ENCODE measurements around the gene VPS8. TPM values are rescaled to one million over a fixed set of nuclear protein-coding genes. Genes with fewer than 3 reads are reported as not detected.

VPS8 gene
- total RNA-seq, 2 donors from 2014 or later = 49.7 to 70.0 TPM

DNA sequence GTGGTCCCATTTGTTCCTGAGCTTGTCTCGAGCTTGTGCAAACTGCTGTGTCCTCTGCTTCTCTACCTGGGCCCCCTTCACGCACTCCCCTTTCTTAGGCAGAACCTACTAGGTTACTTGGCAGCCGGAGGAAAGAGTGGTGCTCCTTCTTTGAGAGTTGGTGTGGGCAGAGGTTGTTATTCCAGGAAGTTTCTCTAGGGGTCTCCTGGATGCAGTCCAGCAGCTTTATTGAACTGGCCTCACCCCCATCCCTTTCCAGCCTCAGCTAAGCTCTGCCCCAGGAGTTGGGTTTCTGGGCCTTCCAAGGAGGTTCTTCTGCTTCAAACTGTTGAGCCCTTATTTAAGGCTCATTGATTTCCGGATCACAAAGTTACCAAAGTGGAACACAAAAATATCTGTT, 237.7 kb downstream of the VPS8 start:
- H3K36me3 Mint-ChIP-seq (ENCODE audit: low read depth) = peaks cover 51% of the 10 kb centered on the region
- DNase-seq = peak; percentile 58
- WGBS, 2 experiments (ENCODE audit: insufficient coverage in 1 of 2, insufficient read length in 1 of 2) = 80 to 90% methylated on average over 1 to 4 of the region's 4 CpGs

GRCh38 chr3:185051801-185052200, 239.8 kb downstream of the VPS8 start:
- Histone ChIP-seq H3K27me3 (ENCODE audit: control insufficient read depth, insufficient read depth, low read length, poor library complexity, severe bottlenecking) (no peaks in the 10 kb centered on the region), H3K27ac (ENCODE audit: low read depth, low read length) (no peak overlapping the region), H3K9me3 (ENCODE audit: control insufficient read depth, low read length) (peaks cover 13% of the 10 kb centered on the region), H3K9ac (ENCODE audit: extremely low read depth, low read length, poor library complexity, severe bottlenecking) (no peak overlapping the region), H3K4me3 (ENCODE audit: low read length) (no peak overlapping the region), H3K36me3 (ENCODE audit: control insufficient read depth, insufficient read depth, low read length) (peaks cover 48% of the 10 kb centered on the region), H3K4me1 (ENCODE audit: control insufficient read depth, insufficient read depth, low read length) (no peaks in the 10 kb centered on the region)
- Mint-ChIP-seq H3K4me3 (no peak overlapping the region), H3K36me3 (ENCODE audit: low read depth) (peaks cover 66% of the 10 kb centered on the region), H3K9me3 (peaks cover 10% of the 10 kb centered on the region), H3K27ac (no peak overlapping the region), H3K27me3 (ENCODE audit: insufficient read depth) (no peaks in the 10 kb centered on the region), H3K4me1 (no peaks in the 10 kb centered on the region)
- WGBS, 2 experiments (ENCODE audit: insufficient coverage in 1 of 2, insufficient read length in 1 of 2) = 90 to 97% methylated on average over 5 to 8 of the region's 8 CpGs
- TF ChIP-seq CTCF (conservative IDR thresholded peaks at IDR 0.05) = no peak
- no peak for DNase-seq

More for the DNA sequence above, 237.7 kb downstream of the VPS8 start:
- no peak overlapping the region for H3K27ac ChIP-seq (ENCODE audit: low read depth, low read length)
- H3K27me3 ChIP-seq (ENCODE audit: control insufficient read depth, insufficient read depth, low read length, poor library complexity, severe bottlenecking) = no peaks in the 10 kb centered on the region
- no peaks in the 10 kb centered on the region for H3K4me1 ChIP-seq (ENCODE audit: control insufficient read depth, insufficient read depth, low read length)
- H3K4me1 Mint-ChIP-seq = peaks cover 12% of the 10 kb centered on the region
- H3K9ac ChIP-seq (ENCODE audit: extremely low read depth, low read length, poor library complexity, severe bottlenecking) = no peak overlapping the region
- H3K27ac Mint-ChIP-seq = no peak overlapping the region
- peak; percentile 67 for TF ChIP-seq CTCF (conservative IDR thresholded peaks at IDR 0.05)
- H3K4me3 Mint-ChIP-seq = no peak overlapping the region
- no peak overlapping the region for H3K4me3 ChIP-seq (ENCODE audit: low read length)
- no peaks in the 10 kb centered on the region for H3K9me3 ChIP-seq (ENCODE audit: control insufficient read depth, low read length)
- H3K27me3 Mint-ChIP-seq (ENCODE audit: insufficient read depth) = no peaks in the 10 kb centered on the region
- no peaks in the 10 kb centered on the region for H3K9me3 Mint-ChIP-seq
- H3K36me3 ChIP-seq (ENCODE audit: control insufficient read depth, insufficient read depth, low read length) = peaks cover 42% of the 10 kb centered on the region

- Histone ChIP-seq H3K9ac (ENCODE audit: extremely low read depth, low read length, poor library complexity, severe bottlenecking) (no peak overlapping the region), H3K9me3 (ENCODE audit: control insufficient read depth, low read length) (peaks cover 21% of the 10 kb centered on the region), H3K4me1 (ENCODE audit: control insufficient read depth, insufficient read depth, low read length) (no peaks in the 10 kb centered on the region), H3K36me3 (ENCODE audit: control insufficient read depth, insufficient read depth, low read length) (peaks cover 48% of the 10 kb centered on the region), H3K27ac (ENCODE audit: low read depth, low read length) (no peak overlapping the region), H3K4me3 (ENCODE audit: low read length) (no peak overlapping the region), H3K27me3 (ENCODE audit: control insufficient read depth, insufficient read depth, low read length, poor library complexity, severe bottlenecking) (no peaks in the 10 kb centered on the region)
- 84 to 93% methylated on average over 4 to 6 of the region's 6 CpGs for WGBS, 2 experiments (ENCODE audit: insufficient coverage in 1 of 2, insufficient read length in 1 of 2)
- no peak for DNase-seq
- TF ChIP-seq CTCF (conservative IDR thresholded peaks at IDR 0.05) = peak; percentile 50
- Mint-ChIP-seq H3K36me3 (ENCODE audit: low read depth) (peaks cover 71% of the 10 kb centered on the region), H3K27ac (no peak overlapping the region), H3K4me3 (no peak overlapping the region), H3K9me3 (peaks cover 18% of the 10 kb centered on the region), H3K4me1 (no peaks in the 10 kb centered on the region), H3K27me3 (ENCODE audit: insufficient read depth) (no peaks in the 10 kb centered on the region)
Measured at GRCh38 chr3:185052631-185053030, 240.7 kb downstream of the VPS8 start.
